Measurements from ENCODE around the gene PACSIN1.

Gene PACSIN1

DNA sequence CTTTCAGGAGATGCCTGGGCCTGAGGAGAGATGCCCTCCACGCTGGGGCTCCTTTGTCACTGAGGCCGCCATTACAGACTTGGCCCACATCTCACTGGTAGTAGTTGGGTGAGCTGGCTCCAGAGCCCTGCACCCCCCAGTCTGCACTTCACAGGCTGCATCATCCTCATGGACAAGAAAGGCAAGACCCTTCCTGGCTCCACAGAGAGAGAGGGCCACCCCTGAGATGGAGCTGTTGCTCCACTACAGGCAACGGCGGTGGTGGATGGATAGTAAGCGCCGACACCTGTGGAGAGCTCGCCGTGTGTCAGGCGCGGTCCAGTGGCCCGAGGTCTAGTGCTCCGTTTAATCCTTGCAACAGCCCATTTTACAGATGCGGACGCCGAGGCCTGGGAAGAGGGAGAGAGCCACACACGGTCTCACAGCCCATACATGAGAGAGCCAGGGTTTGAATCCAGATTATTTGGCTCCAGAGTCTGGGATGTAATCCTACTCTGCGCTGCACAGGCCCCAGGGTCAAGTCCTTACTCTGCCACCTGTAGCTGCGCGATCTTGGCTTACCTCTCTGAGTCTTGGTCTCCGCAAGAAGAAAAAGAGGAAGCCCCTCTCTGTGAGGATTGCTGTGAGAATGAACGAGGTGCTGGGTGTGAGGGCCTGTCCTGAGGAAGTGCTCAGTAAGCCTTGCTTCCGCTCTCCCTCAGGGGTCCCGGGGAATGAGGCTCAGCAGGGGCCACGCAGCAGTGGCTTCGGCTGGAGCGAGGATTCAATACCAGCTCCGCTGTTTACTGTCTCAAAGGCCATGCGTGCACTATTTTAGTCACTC lies 55.8 kb downstream of the PACSIN1 start:
- TF ChIP-seq, protein P1, sequence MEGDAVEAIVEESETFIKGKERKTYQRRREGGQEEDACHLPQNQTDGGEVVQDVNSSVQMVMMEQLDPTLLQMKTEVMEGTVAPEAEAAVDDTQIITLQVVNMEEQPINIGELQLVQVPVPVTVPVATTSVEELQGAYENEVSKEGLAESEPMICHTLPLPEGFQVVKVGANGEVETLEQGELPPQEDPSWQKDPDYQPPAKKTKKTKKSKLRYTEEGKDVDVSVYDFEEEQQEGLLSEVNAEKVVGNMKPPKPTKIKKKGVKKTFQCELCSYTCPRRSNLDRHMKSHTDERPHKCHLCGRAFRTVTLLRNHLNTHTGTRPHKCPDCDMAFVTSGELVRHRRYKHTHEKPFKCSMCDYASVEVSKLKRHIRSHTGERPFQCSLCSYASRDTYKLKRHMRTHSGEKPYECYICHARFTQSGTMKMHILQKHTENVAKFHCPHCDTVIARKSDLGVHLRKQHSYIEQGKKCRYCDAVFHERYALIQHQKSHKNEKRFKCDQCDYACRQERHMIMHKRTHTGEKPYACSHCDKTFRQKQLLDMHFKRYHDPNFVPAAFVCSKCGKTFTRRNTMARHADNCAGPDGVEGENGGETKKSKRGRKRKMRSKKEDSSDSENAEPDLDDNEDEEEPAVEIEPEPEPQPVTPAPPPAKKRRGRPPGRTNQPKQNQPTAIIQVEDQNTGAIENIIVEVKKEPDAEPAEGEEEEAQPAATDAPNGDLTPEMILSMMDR (IDR thresholded peaks at IDR 0.05; ENCODE audit: extremely low read depth, insufficient read depth, missing control alignments), result no peak
- no peak for DNase-seq (ENCODE audit: low spot score)
- in situ Hi-C loops (cut with MboI; ENCODE audit: low pct_unique_long_range_greater_than_20kb, low sequenced_read_pairs, unreplicated experiment), result no loop called here

DNA sequence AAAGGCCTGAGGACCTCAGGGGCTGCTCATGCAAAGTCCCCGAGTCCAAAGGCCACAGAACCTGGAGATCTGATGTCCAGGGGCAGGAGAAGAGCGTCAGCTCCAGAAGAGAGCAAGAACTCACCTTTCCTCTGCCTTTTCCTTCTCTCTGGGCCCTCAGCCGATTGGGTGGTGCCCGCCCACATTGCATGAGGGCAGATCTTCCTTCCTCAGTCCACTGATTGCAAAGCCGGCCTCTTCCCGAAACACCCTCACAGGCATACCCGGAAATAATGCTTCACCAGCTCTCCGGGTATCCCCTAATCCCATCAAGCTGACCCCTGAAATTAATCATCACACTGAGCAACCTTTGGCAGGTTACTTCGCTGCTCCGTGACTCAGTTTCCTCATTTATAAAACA lies 56.9 kb downstream of the PACSIN1 start:
- no peak for DNase-seq (ENCODE audit: low spot score)
- in situ Hi-C loops (cut with MboI; ENCODE audit: low pct_unique_long_range_greater_than_20kb, low sequenced_read_pairs, unreplicated experiment), result no loop called here
- TF ChIP-seq, protein P1 (IDR thresholded peaks at IDR 0.05; ENCODE audit: extremely low read depth, insufficient read depth, missing control alignments), result no peak

DNA sequence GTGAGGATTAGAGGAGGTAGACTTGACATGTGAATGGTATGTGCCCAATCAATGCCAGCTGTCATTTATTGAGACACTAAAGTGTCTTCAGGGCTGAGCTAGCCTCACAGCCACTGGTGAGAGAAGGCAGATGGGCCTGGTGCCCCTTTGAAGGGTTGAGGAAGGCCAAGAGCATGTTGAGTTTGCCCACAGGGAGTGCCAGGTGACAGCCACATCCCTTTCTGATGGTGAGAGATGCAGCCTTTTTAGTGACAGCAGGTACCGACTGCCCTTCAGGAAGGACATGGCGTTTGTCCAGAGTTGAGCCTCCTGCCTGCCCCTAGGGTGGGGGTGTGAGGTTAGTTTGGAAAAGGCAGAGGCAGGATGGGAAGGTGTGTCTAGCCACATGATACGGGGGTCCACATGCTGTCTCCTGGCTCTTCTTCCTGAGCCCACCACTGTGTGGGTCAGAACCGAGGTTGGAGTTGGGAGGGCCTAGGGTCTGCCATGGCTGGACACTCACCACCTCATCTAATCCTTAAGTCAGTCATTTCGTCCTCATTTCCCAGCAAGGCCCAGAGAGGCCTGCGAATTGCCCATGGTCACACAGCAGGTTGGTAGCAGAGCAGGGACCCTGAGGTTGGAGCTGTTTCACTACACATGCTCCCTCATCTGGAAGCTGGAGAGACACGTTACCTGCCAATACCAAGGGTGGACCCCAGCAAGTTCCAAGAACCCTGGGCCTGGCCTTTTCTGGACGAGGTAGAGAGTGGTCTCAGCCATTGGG lies 57.7 kb downstream of the PACSIN1 start:
- TF ChIP-seq, protein P1 (IDR thresholded peaks at IDR 0.05; ENCODE audit: extremely low read depth, insufficient read depth, missing control alignments), result no peak
- in situ Hi-C loops (cut with MboI; ENCODE audit: low pct_unique_long_range_greater_than_20kb, low sequenced_read_pairs, unreplicated experiment), result no loop called here
- DNase-seq (ENCODE audit: low spot score), result no peak

DNA sequence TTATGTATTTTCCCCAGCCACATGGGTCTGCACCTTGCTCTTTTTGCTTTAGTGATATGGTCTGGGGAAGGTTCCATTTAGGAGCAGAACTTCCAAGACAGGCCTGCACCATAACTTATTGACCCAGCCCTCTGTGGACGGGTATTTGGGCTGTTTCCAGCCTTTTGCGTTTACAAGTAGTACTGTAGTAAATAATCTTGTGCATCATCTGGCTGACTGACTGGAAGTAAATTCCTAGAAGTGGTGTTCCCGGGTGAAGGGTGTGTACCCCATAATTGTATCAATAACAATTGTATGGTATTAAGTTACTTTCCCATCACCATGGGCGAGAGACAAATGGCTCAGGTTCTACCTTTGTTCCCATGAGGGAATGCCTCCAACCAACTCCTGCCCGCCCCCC lies 58.6 kb downstream of the PACSIN1 start:
- TF ChIP-seq, protein P1 (IDR thresholded peaks at IDR 0.05; ENCODE audit: extremely low read depth, insufficient read depth, missing control alignments), result no peak
- in situ Hi-C loops (cut with MboI; ENCODE audit: low pct_unique_long_range_greater_than_20kb, low sequenced_read_pairs, unreplicated experiment), result no loop called here
- no peak for DNase-seq (ENCODE audit: low spot score)

DNA sequence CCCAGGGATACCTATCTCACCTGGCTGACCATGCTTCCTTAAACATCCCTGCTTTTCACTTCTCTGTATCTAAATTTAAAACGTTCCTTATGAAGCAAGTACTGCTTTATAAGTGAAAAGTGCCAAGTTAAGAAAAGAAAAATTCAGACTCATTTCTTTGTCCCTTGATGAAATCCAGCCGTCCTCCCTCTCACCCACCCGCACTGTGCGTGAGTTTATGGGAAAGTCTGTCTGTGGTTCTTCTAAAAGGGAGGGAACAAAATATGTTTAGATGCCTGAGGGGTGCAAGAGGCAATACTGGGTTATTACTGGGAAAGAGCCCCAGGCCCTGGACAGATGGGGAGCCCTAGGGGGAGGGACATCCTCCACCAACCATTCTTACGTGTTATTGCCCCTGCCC lies 59.1 kb downstream of the PACSIN1 start:
- TF ChIP-seq, protein P1 (IDR thresholded peaks at IDR 0.05; ENCODE audit: extremely low read depth, insufficient read depth, missing control alignments), result no peak
- in situ Hi-C loops (cut with MboI; ENCODE audit: low pct_unique_long_range_greater_than_20kb, low sequenced_read_pairs, unreplicated experiment), result no loop called here
- no peak for DNase-seq (ENCODE audit: low spot score)

DNA sequence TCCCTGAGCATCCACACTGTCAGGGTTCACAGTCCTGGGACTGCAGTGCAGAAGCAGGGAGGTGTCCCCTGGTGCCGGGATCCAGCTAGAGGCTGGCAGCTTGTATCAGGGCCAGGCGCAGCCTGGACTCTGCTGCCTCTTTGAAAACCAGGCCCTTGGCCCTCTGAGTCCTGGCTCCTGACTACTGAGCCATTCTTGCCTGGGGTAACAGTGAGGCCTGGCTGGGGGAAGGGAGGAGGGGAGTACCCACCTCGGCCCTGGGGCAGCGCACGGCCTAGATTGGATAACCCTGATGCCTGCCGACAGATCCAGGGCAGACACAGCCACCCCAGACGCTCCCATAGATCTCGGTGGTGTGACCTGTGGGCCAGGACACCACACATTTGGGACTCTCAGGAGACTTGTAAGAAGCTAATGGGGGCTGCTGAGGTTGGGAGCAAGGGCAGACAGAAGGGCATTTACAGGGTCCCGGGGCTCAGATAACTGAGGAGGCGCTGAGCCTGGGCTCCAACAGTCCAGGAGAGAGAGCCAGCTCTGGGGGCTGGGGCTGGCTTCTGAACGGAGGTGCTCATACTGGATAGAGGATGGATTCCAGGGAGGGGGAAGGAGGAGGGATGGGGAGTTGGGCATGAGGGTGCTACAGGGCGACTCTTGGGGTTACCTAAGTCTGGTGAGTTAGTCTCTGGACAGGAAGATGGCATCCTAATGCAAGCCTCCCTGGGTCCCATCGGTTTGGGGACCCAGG lies 59.7 kb downstream of the PACSIN1 start:
- TF ChIP-seq, protein P1 (IDR thresholded peaks at IDR 0.05; ENCODE audit: extremely low read depth, insufficient read depth, missing control alignments), result no peak
- in situ Hi-C loops (cut with MboI; ENCODE audit: low pct_unique_long_range_greater_than_20kb, low sequenced_read_pairs, unreplicated experiment), result no loop called here
- no peak for DNase-seq (ENCODE audit: low spot score)

Data from GM13977 (cell line).